GM13976 (cell line): ENCODE results near the gene NTHL1.
A peak's percentile ranks its signal among the peaks of the same experiment; 100 is the strongest.

Source experiments
- DNase-seq: peaks from one replicate; pipeline ENCODE4 v3.0.0; 2012; ENCODE audit warnings: low spot score
- in situ Hi-C: fragments of 300-500 bp; cut with MboI; formaldehyde crosslinking; loops from one replicate; pipeline ENCODE4 v1.12.0; 2022; ENCODE audit warnings: low sequenced_read_pairs, mixed read lengths, inconsistent platforms; ENCODE audit not compliant: unreplicated experiment
- TF ChIP-seq, protein P1 (sequence below): IDR thresholded peaks from 2 replicates; pipeline ENCODE4 v1.5.1; 2012; ENCODE audit warnings: borderline replicate concordance, mild to moderate bottlenecking; ENCODE audit not compliant: insufficient read depth; ENCODE audit errors: extremely low read depth, missing control alignments, control extremely low read depth

The NTHL1 gene

GRCh38 chr16:2029350-2029749 lies 18.3 kb downstream of the NTHL1 start:
- in situ Hi-C loops: no loop called here
- TF ChIP-seq, protein P1, sequence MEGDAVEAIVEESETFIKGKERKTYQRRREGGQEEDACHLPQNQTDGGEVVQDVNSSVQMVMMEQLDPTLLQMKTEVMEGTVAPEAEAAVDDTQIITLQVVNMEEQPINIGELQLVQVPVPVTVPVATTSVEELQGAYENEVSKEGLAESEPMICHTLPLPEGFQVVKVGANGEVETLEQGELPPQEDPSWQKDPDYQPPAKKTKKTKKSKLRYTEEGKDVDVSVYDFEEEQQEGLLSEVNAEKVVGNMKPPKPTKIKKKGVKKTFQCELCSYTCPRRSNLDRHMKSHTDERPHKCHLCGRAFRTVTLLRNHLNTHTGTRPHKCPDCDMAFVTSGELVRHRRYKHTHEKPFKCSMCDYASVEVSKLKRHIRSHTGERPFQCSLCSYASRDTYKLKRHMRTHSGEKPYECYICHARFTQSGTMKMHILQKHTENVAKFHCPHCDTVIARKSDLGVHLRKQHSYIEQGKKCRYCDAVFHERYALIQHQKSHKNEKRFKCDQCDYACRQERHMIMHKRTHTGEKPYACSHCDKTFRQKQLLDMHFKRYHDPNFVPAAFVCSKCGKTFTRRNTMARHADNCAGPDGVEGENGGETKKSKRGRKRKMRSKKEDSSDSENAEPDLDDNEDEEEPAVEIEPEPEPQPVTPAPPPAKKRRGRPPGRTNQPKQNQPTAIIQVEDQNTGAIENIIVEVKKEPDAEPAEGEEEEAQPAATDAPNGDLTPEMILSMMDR: no peak
- no peak for DNase-seq

GRCh38 chr16:2028620-2029220 lies 18.9 kb downstream of the NTHL1 start:
- DNase-seq: no peak
- TF ChIP-seq, protein P1: no peak
- in situ Hi-C loops: no loop called here

- DNase-seq: no peak
- TF ChIP-seq, protein P1: no peak
- in situ Hi-C loops: no loop called here
These were observed 19.5 kb downstream of the NTHL1 start for GRCh38 chr16:2028146-2028545.

DNA sequence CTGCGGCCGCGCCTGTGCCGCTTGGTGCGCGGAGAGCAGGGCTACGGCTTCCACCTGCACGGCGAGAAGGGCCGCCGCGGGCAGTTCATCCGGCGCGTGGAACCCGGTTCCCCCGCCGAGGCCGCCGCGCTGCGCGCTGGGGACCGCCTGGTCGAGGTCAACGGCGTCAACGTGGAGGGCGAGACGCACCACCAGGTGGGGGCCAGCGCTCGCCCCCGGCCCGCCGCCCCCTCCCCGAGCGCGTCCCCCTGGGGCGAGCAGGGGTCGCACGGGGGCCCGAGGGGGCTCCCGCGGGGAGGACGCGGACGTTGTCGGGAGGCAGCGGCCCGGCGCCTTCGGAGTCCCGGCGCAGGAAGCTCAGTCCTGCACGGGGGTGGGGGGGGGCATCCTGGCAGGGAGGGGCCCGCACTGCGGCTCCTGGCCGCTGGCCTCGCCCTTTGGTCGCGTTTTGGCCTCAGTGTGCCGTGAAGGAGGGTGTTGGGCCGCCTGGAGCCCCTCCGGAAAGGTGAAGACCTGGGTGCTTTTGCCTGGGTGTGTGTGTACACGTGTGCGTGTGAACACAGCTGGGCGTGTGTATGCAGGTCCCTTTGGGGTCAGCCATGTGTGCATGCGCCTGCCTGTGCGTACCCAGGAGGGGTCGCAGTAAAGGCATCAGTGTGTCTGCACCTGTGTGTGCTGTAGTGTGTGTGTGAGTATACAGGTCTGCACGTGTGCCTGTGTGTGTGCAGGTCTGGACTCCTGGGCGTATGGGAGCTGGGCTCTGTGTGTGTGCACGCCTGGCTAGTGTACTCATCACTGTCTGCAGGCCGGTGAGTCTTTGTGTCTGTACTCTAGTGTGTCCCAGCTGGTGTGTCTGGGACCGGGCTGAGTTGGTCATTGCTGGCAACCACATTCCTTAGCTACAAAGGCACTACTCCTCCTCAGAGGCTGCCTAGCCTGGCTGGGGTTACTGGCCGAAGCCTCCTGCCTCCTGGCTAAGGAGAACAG lies 20.3 kb downstream of the NTHL1 start:
- in situ Hi-C loops: no loop called here

GRCh38 chr16:2026461-2027023 lies 21.1 kb downstream of the NTHL1 start, which contains the start of gene NHERF2:
Gene NHERF2, plus strand, starts transcription at chr16:2026902. Its CDS starts 104 bp downstream, at chr16:2027006.
- peak; percentile 64 for DNase-seq
- in situ Hi-C loops: no loop called here

More for the DNA sequence above, 20.3 kb downstream of the NTHL1 start:
- DNase-seq: no peak
- TF ChIP-seq, protein P1: no peak

More at GRCh38 chr16:2026461-2027023, 21.1 kb downstream of the NTHL1 start, which contains the start of gene NHERF2:
- TF ChIP-seq, protein P1: no peak
